Activated naive CD4-positive, alpha-beta T cell treated with Interleukin-2 at 50 U/mL for 16 hours (primary cell): ENCODE results near the gene CAMK2G.
"Not testable (repeated sequence)": the region's sequence is repeated elsewhere in the genome, so short reads cannot be mapped to it uniquely, and the experiment has no call there.

ENCODE experiments used
- DNase-seq: peaks from one replicate; pipeline ENCODE4 v3.0.0-alpha.2; 2020

CAMK2G gene

GRCh38 chr10:73809061-73809818 lies 65.1 kb downstream of the CAMK2G start:
- DNase-seq = no peak

GRCh38 chr10:73808021-73808815 lies 66.1 kb downstream of the CAMK2G start:
- DNase-seq = no peak

- DNase-seq = no peak
These were observed 66.9 kb downstream of the CAMK2G start for GRCh38 chr10:73807471-73807870.

DNA sequence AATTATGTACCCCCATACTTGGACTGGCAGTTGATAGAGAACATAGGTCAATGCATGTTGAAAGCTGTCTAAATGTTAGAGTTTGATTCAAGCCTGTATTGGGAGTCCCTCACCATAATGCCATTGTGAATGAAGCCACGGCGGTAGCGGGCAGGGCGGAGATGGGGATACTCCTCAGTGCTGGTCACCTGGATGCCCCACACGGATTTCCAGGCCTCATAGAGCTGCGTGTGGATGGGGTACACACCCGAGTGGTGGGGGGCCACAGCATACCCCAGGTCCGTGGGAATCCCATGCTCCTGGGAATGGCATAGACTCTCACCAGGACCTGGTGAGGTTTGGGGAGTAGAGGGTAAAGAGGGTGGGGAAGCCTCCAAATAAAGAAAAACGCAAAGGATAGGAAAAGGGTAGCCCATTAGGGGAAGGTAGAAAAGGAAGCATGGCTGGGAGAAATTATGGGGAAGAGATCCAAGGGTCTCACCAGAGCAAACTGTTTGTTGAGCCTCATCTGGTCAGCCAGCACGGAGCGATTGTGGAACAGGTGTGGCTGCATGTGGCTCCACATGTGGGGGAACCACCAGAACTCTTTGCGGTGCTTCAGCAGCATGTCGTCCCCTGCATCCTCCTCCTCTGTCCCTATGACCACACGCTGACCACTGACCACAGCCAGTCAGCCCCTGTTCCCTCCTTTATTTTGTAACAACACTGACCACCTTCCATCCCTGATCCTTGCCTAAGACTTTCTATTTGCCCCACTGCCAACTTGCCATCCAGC lies 68.0 kb downstream of the CAMK2G start:
- DNase-seq = no peak

DNA sequence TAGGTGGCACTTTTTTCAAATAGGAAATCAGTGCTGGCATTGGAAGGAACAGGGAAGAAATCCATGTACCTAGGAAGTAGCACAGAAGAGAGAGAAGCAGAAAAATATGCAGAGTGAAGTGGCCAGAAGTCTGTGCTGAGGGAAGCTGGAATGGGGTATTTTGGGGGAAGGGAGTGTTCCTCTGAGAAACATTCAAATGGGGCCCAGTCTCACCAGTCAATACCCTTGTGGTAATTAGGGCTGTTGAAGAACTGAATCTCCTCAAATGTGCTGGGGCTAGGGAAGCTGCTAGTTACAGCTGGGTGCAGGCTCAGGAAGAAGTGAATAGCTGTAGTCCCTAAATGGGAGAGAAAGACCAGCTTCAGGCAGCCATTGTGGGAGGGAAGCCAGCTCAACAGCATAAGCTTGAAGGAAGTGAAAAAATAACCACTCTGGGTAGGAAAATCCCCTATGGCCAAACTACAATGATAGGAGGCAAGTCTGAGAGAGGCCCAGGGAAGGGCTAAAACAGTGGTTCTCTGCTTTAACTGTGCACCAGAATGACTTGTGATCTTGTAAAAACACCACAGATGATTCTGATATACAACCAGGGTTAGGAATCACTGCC lies 70.6 kb downstream of the CAMK2G start:
- DNase-seq = no peak

GRCh38 chr10:73802276-73802991 lies 71.9 kb downstream of the CAMK2G start:
- no peak for DNase-seq

DNA sequence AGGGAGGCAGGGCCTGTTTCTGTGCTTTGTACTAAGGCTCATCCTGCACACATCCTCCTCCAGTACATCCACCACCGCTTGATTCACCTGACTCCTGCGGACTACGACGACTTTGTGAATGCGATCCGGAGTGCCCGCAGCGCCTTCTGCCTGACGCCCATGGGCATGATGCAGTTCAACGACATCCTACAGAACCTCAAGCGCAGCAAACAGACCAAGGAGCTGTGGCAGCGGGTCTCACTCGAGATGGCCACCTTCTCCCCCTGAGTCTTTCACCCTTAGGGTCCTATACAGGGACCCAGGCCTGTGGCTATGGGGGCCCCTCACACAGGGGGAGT lies 73.1 kb downstream of the CAMK2G start:
- no peak for DNase-seq

- no peak for DNase-seq
These were observed 73.6 kb downstream of the CAMK2G start for GRCh38 chr10:73800560-73801252.

GRCh38 chr10:73799899-73800559 lies 74.3 kb downstream of the CAMK2G start:
- no peak for DNase-seq

GRCh38 chr10:73798927-73799560 lies 75.3 kb downstream of the CAMK2G start:
- DNase-seq = no peak

DNA sequence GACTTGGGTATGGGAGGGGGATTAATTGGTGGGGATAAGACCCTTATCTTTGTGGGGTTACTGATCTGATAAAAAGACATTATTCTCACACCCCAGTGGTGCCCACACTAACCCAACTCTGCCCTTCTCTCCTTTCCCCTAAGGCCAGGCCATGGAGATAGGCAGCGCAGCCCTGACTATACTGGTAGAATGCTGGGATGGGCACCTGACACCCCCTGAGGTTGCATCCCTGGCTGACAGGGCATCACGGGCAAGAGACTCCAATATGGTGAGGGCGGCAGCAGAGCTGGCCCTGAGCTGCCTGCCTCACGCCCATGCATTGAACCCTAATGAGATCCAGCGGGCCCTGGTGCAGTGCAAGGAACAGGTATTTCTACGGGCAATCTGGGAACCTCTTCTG lies 76.3 kb downstream of the CAMK2G start:
- DNase-seq = no peak

DNA sequence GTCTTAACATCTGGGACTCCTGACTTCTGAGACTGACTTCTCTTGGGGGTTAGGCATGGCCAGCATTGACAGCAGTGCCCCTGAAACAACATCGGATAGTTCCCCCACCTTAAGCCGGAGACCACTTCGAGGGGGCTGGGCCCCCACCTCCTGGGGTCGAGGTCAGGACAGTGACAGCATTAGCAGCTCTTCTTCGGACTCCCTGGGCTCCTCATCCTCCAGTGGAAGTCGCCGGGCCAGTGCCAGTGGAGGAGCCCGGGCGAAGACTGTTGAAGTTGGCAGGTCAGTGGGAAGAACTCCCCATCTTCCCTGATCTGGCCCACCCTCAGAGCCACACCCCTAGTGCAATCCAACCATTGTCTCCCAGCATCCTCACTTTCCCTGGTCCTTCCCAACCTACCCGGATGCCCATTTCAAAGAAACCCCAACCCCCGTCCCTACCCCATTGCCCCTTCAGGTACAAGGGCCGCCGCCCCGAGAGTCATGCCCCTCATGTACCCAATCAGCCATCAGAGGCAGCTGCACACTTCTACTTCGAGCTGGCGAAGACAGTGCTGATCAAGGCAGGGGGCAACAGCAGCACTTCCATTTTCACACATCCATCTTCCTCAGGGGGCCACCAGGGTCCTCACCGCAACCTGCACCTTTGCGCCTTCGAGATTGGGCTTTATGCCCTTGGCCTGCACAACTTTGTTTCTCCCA lies 76.9 kb downstream of the CAMK2G start:
- DNase-seq = no peak

- no peak for DNase-seq
These were observed 77.6 kb downstream of the CAMK2G start for GRCh38 chr10:73796766-73797165.

DNA sequence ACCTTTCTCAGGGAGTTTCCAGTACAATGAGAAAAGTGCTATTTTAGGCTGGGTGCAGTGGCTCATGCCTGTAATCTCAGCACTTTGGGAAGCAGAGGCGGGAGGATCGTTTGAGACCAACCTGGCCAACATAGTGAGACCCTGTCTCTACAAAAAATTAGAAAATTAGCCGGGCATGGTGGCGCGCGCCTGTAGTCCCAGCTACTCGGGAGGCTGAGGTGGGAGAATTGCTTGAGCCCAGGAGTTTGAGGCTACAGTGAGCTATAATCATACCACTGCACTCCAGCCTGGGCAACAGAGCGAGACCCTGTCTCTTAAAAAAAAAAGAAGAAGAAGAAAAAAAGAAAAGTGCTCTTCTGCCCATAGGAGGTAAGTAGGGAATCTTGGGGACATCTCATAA lies 78.3 kb downstream of the CAMK2G start:
- not testable (repeated sequence) for DNase-seq

DNA sequence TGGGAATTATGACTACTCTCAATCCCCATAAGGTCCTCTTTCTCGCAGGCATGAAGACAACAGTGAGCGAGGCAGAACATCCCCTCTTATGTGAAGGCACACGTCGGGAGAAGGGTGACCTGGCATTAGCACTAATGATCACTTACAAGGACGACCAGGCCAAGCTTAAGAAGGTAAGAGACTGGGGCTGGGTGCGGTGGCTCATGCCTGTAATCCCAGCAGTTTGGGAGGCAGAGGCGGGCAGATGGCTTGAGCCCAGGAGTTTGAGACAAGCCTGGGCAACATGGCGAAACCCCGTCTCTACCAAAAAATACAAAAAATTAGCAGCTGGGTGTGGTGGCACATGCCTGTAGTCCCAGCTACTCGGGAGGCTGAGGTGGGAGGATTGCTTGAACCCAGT lies 78.9 kb downstream of the CAMK2G start:
- DNase-seq = not testable (repeated sequence)

GRCh38 chr10:73793456-73793855 lies 80.9 kb downstream of the CAMK2G start:
- DNase-seq = no peak

DNA sequence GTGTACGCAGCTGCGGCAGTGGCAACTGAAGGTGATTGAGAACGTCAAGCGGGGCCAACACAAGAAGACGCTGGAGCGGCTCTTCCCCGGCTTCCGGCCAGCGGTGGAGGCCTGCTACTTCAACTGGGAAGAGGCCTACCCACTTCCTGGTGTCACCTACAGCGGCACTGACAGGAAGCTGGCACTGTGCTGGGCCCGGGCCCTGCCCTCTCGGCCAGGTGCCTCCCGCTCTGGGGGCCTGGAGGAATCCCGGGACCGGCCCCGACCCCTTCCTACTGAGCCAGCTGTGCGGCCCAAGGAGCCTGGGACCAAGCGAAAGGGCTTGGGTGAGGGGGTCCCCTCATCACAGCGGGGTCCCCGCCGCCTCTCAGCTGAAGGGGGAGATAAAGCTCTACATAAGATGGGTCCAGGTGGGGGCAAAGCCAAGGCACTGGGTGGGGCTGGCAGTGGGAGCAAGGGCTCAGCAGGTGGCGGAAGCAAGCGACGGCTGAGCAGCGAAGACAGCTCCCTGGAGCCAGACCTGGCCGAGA lies 82.4 kb downstream of the CAMK2G start:
- no peak for DNase-seq

GRCh38 chr10:73790886-73791625 lies 83.3 kb downstream of the CAMK2G start:
- DNase-seq = no peak

DNA sequence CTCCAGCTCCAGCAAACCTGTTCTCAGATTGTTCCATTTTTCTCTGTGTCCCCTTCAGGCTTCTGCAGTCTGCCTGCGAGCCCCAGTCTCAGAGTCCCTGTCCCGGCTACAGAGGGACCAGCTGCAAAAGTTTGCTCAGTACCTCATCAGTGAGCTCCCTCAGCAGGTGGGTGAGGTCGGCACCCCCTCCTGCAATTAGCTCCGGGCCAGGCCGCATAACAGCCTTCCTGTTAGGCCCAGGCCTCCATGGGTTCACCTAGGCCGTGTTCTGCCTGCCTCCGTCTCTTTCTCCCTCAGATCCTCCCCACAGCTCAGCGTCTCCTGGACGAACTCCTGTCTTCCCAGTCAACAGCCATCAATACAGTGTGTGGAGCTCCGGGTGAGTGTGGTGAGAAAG lies 84.7 kb downstream of the CAMK2G start:
- DNase-seq = no peak
